GM12865 (cell line): Measurements from ENCODE around the gene ABCA2.

Experiments used
- DNase-seq: peaks from one replicate; pipeline ENCODE4 v3.0.0; 2010; ENCODE audit warnings: low read depth
- H3K4me3 ChIP-seq: 2 replicates; pipeline ENCODE4 v1.5.1; 2011; ENCODE audit warnings: mild to moderate bottlenecking, low read depth, low read length, control low read depth
- TF ChIP-seq, protein P1 (sequence below): IDR thresholded peaks from 2 replicates; pipeline ENCODE4 v1.5.1; 2011; ENCODE audit warnings: low read length, control low read depth, low read depth, inconsistent platforms; ENCODE audit not compliant: insufficient read depth; ENCODE audit errors: missing control alignments

Gene ABCA2

DNA sequence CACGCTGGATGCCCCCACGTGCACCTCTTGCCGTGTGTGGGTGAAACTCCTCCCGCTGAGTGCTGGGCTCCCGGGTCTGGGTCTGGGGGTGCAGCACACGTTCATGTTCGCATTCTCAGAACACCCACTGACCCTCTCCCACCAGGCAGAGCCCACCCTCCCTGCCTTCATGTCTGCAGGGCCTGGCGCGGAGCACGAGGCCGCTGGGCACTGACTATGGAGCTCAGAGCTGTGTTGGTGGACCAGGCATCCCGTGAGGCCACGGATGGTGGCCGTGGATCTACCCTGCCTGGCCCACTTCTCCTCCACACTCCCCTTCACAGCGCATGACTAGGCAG lies 67.1 kb downstream of the ABCA2 start:
- H3K4me3 ChIP-seq: no peak overlapping the region
- TF ChIP-seq, protein P1, sequence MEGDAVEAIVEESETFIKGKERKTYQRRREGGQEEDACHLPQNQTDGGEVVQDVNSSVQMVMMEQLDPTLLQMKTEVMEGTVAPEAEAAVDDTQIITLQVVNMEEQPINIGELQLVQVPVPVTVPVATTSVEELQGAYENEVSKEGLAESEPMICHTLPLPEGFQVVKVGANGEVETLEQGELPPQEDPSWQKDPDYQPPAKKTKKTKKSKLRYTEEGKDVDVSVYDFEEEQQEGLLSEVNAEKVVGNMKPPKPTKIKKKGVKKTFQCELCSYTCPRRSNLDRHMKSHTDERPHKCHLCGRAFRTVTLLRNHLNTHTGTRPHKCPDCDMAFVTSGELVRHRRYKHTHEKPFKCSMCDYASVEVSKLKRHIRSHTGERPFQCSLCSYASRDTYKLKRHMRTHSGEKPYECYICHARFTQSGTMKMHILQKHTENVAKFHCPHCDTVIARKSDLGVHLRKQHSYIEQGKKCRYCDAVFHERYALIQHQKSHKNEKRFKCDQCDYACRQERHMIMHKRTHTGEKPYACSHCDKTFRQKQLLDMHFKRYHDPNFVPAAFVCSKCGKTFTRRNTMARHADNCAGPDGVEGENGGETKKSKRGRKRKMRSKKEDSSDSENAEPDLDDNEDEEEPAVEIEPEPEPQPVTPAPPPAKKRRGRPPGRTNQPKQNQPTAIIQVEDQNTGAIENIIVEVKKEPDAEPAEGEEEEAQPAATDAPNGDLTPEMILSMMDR: no peak
- no peak for DNase-seq

DNA sequence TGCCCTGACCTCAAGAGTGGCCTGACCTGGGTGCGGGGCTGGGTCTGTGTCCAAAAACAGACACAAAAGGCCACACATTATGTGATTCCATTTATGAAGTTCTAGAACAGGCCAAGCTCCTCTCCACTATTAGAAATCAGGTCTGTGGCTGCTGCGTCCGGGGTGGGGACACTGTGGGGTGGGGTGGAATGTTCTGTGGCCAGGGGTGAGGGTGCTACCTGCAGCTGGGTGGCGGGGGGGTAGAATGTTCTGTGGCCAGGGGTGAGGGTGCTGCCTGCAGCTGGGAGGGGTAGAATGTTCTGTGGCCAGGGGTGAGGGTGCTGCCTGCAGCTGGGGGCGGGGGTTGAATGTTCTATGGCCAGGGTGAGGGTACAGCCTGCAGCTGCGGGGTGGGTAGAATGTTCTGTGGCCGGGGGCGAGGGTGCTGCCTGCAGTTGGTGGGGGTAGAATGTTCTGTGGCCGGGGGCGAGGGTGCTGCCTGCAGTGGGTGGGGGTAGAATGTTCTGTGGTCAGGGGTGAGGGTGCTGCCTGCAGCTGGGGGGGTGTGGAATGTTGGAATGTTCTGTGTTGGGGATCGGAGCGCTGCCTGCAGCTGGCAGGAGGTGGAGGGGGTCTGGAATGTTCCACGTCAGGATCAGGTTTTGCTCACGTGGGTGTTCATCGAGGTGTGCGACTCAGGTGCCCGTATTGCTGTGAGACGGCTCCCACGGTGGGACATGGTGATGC lies 67.7 kb downstream of the ABCA2 start:
- no peak overlapping the region for H3K4me3 ChIP-seq
- no peak for DNase-seq
- TF ChIP-seq, protein P1: no peak

DNA sequence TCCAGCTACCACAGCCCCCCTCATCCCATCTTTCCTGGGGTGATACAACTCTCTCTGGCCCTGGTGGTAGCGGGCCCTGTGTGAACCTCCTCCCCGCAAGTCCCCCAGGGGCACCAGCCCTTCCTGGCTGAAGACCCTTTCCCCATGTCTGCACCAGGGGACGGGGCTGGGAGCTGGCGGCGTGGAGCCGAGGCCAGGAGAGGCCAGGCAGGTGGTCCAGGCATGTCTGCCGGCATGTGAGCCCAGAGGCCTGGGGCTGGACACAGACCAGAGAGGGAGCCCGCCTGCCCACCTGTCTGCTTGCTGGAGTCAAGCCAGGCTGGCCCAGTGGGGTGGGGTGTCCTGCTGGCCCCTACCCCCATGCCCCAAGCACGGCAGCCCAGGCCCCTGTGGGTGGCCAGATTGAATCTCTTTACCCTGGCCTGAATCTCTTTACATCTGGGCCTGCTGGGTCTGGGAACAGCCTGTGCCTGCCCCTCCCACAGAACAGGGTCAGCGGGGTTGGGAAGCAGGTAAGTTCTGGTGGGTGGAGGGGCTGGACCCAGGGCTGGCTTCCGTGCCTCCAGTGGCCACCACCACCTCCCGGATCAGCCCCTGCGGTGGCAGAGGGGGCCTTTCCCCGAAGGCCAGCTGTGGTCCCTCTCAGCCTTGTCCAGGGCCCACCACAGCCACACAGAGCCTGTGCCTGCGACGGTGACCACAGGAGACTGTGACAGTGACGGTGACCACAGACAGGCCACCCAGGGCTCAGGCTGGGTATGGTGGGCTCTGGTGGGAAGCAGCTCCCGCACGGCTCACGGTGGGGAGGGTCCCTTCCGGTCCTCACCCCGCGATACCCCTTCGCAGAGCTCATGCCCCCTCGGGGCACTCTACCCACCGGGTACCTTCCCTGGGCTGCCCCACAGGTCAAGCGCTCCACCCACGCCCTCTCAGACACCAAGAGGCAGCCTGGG lies 68.9 kb downstream of the ABCA2 start:
- TF ChIP-seq, protein P1: no peak
- DNase-seq: no peak
- no peak overlapping the region for H3K4me3 ChIP-seq

DNA sequence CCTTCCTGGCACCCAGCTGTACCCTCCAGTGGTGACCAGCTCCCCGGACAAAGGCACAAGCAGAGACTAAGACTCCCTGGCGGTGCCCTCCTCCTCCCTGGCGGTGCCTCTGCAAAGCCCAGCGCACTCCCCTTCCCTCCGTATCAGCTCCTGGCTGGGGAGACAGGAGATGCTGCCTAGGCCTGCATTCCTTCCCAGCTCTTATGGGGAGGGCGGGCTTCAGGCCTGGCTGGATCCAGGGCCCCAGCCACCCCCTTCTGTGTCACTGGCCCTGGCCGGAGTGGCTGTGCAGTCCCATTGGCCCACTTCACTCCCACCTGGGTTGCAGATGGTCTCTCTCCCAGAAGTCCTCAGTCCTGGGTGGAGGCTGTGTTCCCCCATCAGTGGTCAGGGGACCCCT lies 69.6 kb downstream of the ABCA2 start:
- DNase-seq: no peak
- TF ChIP-seq, protein P1: no peak
- H3K4me3 ChIP-seq: no peak overlapping the region

DNA sequence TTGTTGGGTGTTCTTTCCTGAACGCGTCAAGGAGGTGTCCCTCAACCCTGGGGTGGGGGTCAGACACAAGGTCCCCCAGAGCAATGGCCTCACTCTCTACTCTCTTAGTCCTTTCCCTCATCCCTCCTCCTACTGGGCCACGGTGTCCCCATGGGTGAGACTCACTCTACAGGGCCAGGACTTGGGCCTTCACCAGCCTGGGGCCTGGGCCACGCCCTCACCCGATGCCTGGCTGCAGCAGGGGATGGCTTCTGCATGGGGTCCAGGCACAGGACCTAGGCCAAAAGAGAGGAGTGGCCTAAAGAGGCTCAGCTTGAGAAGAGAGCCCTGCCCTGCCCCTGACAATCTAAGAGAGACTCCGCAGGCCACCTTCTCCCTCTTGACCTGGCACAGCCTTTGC lies 70.1 kb downstream of the ABCA2 start:
- no peak overlapping the region for H3K4me3 ChIP-seq
- DNase-seq: no peak
- TF ChIP-seq, protein P1: no peak

DNA sequence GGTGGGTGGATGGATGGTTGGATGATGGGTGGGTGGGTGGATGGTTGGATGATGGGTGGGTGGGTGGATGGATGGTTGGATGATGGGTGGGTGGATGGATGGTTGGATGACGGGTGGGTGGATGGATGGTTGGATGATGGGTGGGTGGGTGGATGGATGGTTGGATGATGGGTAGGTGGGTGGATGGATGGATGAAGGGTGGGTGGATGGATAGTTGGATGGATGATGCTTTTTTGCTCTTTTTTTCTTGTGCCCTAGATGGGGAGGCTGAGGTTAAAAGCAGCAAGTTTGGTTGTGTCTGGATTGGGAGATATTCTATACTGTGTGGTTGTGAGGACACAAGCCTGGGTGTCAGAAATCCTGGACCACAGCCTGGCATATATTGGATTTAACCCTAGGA lies 70.6 kb downstream of the ABCA2 start:
- H3K4me3 ChIP-seq: no peak overlapping the region
- no peak for DNase-seq
- TF ChIP-seq, protein P1: no peak
